CD4-positive, alpha-beta T cell treated with Interleukin-15 for 1 hour (primary cell): ENCODE measurements around the gene TSG101.
A peak's percentile ranks its signal among the peaks of the same experiment; 100 is the strongest.

ENCODE experiments used
- DNase-seq: peaks from one replicate; pipeline ENCODE4 v3.0.0-alpha.2; 2020

The TSG101 gene

GRCh38 chr11:18491924-18492323 lies 34.8 kb downstream of the TSG101 start:
- DNase-seq: no peak

GRCh38 chr11:18490736-18491485 lies 35.8 kb downstream of the TSG101 start:
- no peak for DNase-seq

- no peak for DNase-seq
Measured at GRCh38 chr11:18490319-18490718, 36.4 kb downstream of the TSG101 start.

- DNase-seq: no peak
Measured at GRCh38 chr11:18485913-18486528, 40.7 kb downstream of the TSG101 start.

GRCh38 chr11:18479063-18479462 lies 47.7 kb downstream of the TSG101 start:
- DNase-seq: no peak

GRCh38 chr11:18472587-18472986 lies 54.2 kb downstream of the TSG101 start:
- no peak for DNase-seq

- no peak for DNase-seq
Measured at GRCh38 chr11:18471995-18472394, 54.7 kb downstream of the TSG101 start.

GRCh38 chr11:18468961-18469360 lies 57.8 kb downstream of the TSG101 start:
- no peak for DNase-seq

GRCh38 chr11:18468059-18468458 lies 58.7 kb downstream of the TSG101 start:
- DNase-seq: no peak

- no peak for DNase-seq
Measured at GRCh38 chr11:18466402-18466801, 60.3 kb downstream of the TSG101 start.

GRCh38 chr11:18463439-18463838 lies 63.3 kb downstream of the TSG101 start:
- DNase-seq: no peak

GRCh38 chr11:18461909-18462308 lies 64.8 kb downstream of the TSG101 start:
- no peak for DNase-seq

- no peak for DNase-seq
Measured at GRCh38 chr11:18459634-18460033, 67.1 kb downstream of the TSG101 start.

GRCh38 chr11:18457450-18457849 lies 69.3 kb downstream of the TSG101 start:
- no peak for DNase-seq

GRCh38 chr11:18455686-18456372 lies 70.9 kb downstream of the TSG101 start, which contains the start of gene LDHAL6A:
Gene LDHAL6A, plus strand, starts transcription at chr11:18455856. Its CDS starts 825 bp downstream, at chr11:18456681.
- peak; percentile 23 for DNase-seq

GRCh38 chr11:18452927-18453326 lies 73.8 kb downstream of the TSG101 start:
- DNase-seq: no peak

- no peak for DNase-seq
Measured at GRCh38 chr11:18449251-18449650, 77.5 kb downstream of the TSG101 start.

GRCh38 chr11:18438691-18439090 lies 88.1 kb downstream of the TSG101 start:
- DNase-seq: no peak
